CD4-positive, alpha-beta T cell treated with Interleukin-2 at 100 ng/mL for 4 hours (primary cell): Measurements from ENCODE around the gene CXCL3.
"Not testable (repeated sequence)": the region's sequence is repeated elsewhere in the genome, so short reads cannot be mapped to it uniquely, and the experiment has no call there.

ENCODE experiments used
- DNase-seq: peaks from one replicate; pipeline ENCODE4 v3.0.0-alpha.2; 2020; ENCODE audit warnings: low spot score

CXCL3 gene

GRCh38 chr4:74038425-74039314 lies at the start of gene CXCL3:
Gene CXCL3, minus strand, starts transcription at chr4:74038689. Its CDS starts 78 bp downstream, at chr4:74038611.
- no peak for DNase-seq

- no peak for DNase-seq
Measured at GRCh38 chr4:74087481-74087880, 49.0 kb upstream of the CXCL3 start.

- no peak for DNase-seq
Measured at GRCh38 chr4:74085669-74086068, 47.2 kb upstream of the CXCL3 start.

- DNase-seq, result no peak
Measured at GRCh38 chr4:74084984-74085383, 46.5 kb upstream of the CXCL3 start.

GRCh38 chr4:74083546-74083945 lies 45.1 kb upstream of the CXCL3 start:
- DNase-seq, result no peak

GRCh38 chr4:74081035-74081434 lies 42.5 kb upstream of the CXCL3 start:
- DNase-seq, result no peak

- DNase-seq, result not testable (repeated sequence)
Measured at GRCh38 chr4:74080351-74080750, 41.9 kb upstream of the CXCL3 start.

GRCh38 chr4:74079024-74079423 lies 40.5 kb upstream of the CXCL3 start:
- DNase-seq, result not testable (repeated sequence)

GRCh38 chr4:74073358-74073757 lies 34.9 kb upstream of the CXCL3 start:
- DNase-seq, result no peak

- no peak for DNase-seq
Measured at GRCh38 chr4:74072739-74073138, 34.2 kb upstream of the CXCL3 start.

- no peak for DNase-seq
Measured at GRCh38 chr4:74067586-74067985, 29.1 kb upstream of the CXCL3 start.

GRCh38 chr4:74066232-74066631 lies 27.7 kb upstream of the CXCL3 start:
- no peak for DNase-seq

- no peak for DNase-seq
Measured at GRCh38 chr4:74065115-74065642, 26.7 kb upstream of the CXCL3 start.

GRCh38 chr4:74063859-74064258 lies 25.4 kb upstream of the CXCL3 start:
- no peak for DNase-seq

GRCh38 chr4:74062953-74063352 lies 24.5 kb upstream of the CXCL3 start:
- no peak for DNase-seq

- no peak for DNase-seq
Measured at GRCh38 chr4:74061430-74061829, 22.9 kb upstream of the CXCL3 start.

- DNase-seq, result no peak
Measured at GRCh38 chr4:74059161-74059829, 20.8 kb upstream of the CXCL3 start.

- no peak for DNase-seq
Measured at GRCh38 chr4:74058048-74058651, 19.7 kb upstream of the CXCL3 start.

- DNase-seq, result no peak
Measured at GRCh38 chr4:74057588-74057987, 19.1 kb upstream of the CXCL3 start.

- DNase-seq, result no peak
Measured at GRCh38 chr4:74056858-74057562, 18.5 kb upstream of the CXCL3 start.

- no peak for DNase-seq
Measured at GRCh38 chr4:74056114-74056857, 17.8 kb upstream of the CXCL3 start.
